ENCODE results near the gene NMNAT3.
A peak's percentile ranks its signal among the peaks of the same experiment; 100 is the strongest.

NMNAT3 gene

DNA sequence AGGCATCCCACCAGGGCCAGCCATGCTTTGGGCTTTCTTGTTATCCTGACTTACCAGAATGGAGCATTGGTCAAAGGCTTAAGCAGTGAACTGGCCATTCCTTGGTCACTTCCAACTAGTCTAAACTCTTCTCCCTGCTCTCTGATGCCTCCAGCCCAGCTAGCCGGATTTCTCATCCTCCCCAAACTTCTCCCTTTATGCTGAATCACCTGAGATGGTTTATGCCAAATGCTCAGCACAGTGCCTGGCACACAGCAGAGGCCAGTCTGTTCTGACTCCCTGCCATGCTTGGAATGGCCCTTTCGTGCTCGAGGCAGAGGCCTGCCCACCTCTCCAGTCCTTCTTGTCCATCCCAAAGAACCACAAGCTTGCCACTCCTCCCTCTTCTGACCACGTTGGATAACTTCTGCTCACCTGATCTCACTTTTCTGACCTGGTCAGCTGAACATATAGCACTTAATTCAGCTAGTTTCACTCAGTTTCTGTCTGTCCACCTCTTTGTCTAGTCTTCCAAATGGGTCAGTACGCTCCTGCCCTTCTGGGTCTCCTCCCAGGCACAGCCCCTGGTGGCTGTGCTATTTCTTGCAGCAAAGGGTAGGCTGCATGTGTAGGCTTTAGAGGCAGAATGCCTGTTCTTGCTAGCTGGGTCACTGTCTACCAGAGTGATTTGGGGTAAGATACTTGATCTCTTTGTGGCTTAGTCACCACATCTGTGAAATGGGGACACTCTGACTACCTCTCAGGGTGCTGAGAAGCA, 136.1 kb downstream of the NMNAT3 start:
- DNase-seq (ENCODE audit: low read depth in 2 of 2): no peak

DNA sequence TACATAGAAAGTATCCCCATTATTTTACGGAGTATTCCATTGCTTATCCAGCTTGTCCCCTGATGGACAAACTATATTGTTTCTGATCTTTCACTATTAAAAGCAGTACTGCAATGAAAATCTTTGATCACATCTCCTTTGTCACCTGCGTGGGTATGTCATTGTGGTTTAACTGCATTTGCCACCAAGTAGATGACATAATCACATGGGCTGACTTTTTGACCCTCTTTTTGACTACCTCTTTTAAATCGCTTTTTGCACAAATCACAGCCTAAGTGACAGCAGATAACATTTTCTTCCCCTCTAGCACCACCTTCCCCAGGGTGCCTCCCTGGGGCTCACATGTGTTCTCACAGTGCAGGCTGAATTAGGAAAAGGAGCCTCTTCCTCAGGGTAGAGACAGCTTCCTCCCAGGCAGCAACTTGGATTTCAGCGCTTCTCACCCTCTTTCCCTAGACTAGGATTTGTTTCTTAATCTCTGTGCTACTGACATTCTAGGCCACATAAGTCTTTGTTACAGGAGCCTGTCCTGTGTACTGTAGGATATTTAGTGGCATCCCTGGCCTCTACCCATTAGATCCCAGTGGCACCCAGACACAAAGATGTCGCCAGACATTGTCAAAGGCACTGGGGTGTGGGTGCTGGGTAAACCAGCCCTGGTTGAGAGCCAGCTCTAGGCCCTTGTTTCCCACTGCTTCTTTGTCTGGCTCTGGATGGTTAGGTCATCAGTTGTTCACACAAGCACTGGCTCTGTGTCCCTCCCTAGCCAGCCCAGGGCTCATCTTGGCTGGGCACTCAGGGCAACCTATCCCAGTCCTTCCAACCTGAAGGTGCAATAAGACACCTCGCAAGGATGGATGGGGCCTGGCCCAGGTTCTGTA, 136.9 kb downstream of the NMNAT3 start:
- no peak for DNase-seq (ENCODE audit: low read depth in 2 of 2)

DNA sequence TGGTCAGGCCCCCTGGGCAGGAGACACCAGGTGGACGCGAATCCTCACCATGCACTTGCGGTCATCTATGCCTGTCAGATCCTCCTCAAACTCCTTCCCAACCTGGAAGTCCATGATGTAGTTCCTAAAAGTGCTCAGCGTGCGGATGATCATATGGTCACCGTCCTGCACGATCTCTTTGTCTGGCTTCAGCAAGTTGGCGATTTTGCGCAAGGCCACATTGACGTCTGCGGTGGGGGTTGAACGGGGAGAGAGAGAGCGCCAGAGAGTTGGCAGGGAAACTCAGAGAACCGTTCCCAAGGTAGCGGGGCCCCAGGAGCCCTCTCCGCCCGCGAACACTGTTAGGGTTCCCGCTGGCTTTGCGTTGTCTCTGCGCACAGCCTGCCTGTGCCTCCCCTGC, 139.0 kb downstream of the NMNAT3 start:
- no peak for DNase-seq (ENCODE audit: low read depth in 2 of 2)

DNA sequence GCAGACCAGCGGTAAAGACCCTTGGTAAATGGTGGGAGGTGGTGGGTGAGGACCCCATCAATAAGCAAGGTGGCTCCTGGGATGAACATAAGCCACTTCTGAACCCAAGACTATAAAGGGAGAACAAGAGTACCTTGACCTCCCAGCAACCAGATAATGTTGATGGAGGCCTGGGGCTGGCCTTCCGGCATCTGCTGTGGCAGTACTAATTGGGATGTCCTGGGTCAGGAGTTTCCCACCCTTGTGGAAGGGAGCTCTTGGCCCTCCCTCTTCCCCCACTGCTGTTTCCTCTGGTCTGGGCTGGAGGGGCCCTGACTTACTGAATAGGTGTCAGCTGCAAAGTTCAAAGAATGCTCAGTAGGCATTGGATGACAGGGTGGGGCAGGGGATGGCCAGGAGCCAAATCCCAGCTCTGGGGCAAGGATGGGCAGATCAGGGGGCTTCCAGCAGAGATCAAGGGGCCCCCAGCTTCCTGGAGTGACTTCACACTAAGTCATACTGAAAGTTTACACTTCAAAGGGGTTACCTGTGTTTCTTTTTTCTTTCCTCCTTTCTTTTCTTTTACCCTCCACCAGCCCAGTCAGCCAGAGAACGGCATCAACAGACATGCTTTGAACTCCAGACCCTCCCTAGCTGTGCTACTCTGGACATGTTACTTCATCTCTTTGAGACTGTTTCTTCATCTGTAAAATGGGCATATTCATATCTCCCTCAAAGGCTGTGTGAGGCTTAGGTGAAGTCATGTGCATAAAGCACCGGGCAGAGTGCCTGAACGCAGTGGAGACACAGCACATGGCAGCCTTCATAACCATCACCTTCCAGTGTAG, 139.8 kb downstream of the NMNAT3 start:
- no peak for DNase-seq (ENCODE audit: low read depth in 2 of 2)

DNA sequence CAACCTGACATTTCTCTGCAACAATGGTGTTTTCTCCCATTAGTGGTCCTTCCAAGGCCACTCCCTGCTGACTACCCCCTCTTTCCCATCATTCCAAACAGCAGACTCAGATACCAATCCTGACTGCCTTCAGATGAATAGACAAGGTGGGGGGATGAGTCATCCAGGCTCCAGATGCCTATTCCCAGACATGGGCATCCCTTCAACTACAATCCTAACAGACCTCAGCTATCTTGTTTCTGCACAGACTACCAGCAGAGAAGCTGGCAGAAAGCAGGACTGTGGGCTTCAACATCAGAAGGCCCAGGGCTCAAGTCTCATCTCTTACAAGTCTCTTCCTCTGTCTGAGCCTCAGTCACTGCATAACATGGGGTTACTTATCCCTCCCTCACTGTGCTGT, 140.4 kb downstream of the NMNAT3 start:
- peak; percentile 37 to 39 for DNase-seq (ENCODE audit: low read depth in 2 of 2)

DNA sequence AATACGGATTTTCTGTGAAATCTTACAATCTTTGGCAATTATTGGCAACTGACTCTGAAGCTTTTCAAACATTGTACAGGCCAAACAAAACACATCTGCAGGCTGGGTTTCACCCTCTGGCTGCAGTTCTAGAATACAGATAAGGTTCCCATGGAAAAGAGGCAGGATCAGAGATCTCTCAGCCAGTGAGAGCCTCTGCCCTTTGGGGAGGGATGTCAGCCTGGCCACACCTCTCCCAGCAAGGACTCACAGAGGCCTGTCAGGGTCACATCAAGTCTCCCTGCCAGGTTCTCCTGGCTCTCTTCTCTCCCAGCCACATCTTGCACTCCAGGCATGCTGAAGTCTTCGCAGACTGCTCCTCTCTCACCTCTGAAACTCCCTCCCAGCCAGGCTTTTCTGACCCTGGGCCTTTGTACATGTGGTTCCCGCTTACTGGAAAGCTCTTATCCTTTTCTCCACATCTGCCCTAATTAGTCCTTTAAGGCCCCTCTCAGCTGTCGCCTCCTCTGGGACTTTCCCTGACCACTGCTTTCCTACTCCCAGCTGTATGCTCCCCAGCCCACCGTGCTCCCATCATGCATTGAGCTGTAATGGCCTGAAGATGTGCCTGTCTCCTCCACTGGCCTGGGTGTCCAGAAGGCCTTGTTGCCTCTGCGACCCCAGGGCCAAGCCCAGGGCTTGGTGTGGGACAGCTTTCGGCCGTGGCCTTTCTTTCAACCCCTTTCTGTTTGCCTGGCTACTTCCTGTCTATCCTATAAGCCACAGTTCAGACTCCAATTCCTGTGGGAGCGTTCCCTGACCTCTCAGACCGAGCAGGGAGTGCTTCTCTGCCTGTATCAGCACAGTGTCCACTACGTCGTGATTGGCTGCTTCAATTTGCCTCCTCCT, 142.5 kb downstream of the NMNAT3 start:
- no peak for DNase-seq (ENCODE audit: low read depth in 2 of 2)

DNA sequence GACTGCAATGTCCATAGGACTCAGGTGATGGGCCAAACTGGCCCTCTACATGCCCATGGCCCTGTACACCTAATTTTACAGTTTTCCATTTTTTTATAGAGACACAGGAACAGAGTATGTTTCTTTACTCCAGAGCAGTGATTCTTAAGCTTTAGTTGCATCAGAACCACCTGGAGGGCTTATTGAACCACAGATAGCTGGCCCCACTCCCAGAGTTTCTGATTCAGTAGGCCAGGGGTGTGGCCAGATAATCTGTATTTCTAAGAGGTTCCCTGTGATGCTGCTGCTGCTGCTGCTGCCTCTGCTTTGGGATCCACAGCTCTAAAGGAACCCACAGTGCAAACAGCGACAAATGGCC, 143.3 kb downstream of the NMNAT3 start:
- DNase-seq (ENCODE audit: low read depth in 2 of 2): peak; percentile 80

DNA sequence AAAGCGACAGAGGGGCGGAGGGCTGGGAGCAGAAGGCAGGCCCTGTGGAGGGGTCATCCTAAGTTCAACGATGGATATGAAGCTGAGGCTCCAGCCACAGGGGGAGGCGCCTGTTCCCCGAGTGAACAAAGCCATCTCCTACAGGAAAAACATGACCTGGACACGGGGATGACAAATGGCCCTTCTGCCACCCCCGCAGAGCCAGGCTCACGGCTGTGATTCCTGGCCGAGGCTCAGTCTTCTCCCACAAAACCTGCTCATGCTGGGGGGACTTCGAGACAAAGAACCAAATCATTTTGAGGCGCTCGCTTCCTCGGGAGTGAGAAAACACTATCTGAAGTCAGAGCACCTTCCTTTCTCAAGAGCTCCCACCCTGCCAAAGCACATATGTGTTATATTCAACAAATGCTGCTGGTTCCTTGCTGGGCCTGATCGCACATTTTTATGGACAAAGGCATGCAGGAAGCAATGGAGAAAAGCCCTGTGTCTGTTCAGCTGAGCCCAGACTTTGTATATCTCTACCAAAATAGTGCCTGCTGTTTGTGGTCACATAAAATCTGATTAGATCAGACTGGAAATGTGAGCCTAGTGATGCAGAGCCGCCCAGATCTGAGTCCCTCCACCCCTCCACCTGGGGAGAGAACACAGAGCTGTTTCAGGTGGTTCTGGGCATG, 143.9 kb downstream of the NMNAT3 start:
- DNase-seq (ENCODE audit: low read depth in 2 of 2): peak; percentile 49 to 52

DNA sequence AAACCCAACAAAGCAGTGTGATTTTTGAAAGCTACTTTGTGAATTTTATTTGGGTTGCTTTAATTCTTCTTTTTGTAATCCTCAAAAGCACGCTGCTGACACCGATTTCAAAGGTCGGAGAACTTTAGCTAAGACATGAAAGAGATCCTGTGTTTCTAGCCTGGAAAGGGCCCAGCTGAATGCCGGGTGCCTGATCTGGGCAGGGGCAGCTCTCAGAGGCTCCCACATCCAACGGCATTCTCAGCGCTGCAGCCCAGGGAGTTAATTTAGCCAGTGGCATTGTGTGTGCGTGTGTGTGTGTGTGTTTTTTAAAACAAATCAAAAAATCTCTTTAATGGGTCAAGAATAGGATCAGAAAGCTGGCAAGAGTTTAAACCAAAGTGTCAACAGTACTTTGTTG, 144.8 kb downstream of the NMNAT3 start:
- no peak for DNase-seq (ENCODE audit: low read depth in 2 of 2)

DNA sequence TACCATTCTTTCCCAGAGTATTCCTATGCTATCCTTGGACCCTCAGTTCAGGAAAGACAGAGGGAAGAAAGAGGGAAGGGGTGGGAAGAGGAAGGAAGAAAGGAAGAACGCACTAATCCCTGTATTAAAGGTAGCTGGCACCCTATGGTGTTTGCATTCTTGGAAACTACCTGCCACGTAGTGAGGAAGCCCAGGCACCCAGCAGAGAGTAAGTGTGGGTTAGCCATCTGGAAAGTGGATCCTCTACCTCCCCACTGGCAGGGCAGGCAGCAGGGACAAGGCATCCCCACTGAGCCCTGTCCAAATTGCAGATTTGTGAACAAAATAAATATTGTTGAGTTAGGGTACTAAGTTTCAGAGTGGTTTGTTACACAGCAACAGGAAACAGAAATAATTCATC, 147.1 kb downstream of the NMNAT3 start:
- DNase-seq (ENCODE audit: low read depth in 2 of 2): no peak

DNA sequence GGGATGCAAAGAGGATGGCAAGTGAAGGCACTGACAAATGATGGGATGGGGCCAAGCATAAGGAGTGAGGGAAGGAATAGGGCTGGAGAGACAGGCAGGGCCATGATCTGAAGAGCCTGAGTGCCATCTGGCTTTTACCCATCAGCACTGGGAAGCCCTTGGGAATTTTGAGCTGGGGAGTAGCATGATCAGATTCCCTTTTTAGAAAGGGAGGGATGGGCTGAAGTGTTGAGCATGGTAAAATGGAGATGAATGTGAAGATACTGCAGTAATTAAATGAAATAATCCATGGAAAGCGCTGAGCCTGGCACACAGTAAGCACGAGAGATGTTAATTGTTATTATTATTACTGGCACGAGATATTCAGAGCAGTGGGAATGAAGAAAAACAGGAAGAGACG, 148.1 kb downstream of the NMNAT3 start:
- DNase-seq (ENCODE audit: low read depth in 2 of 2): no peak

DNA sequence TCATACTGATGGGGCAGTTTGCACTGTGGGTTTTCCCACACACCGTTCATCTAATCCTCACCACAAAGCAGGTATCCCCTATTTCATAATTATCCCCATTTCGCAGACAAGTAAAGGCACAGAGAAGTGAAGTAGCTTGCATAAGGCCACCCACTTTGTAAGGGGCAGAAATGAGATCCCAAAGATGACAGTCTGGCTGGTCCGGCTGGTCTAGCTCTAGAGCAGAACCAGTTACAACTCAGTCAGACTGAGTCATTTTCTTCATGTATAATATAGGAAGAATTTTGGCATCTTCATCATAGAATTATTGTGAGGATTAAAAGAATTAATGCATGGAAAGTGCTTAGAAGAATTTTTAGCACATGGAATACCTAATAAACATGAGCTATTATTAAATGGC, 148.8 kb downstream of the NMNAT3 start:
- no peak for DNase-seq (ENCODE audit: low read depth in 2 of 2)

DNA sequence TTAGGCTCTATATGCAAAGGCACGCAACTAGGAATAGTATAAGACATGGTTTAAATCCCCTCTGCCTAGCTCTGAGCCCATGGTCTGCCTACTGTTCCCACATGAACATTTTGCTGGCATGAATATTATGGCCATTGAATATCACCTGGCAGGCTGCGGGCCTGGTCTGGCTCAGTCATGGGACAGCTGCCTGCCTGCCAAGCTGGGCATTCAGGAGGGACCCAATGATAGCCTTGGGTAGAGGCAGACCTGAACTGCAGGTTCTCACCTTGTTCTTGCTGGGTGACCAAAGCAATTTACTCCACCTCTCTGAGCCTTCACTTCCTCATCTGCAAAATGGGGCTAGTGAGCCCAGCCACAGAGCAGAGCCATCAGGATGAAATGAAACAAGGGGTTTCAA, 149.5 kb downstream of the NMNAT3 start:
- no peak for DNase-seq (ENCODE audit: low read depth in 2 of 2)

DNA sequence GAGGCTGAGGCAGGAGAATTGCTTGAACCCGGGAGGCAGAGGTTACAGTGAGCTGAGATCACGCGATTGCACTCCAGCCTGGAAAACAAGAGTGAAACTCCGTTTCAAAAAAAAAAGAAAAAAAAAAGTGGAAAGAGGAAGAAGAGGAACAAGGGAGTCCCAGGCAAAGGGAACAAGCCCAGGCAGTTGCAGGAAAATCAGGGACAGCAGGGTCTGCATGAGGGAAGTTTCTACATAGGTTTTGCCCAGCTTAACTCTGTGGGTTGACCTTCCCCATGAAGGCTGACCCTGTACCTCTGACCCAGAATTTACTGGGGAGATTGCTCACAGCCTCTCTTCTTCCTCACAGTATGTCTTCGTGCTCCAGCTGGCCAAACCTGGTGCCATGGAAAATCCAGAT, 150.5 kb downstream of the NMNAT3 start:
- DNase-seq (ENCODE audit: low read depth in 2 of 2): no peak

DNA sequence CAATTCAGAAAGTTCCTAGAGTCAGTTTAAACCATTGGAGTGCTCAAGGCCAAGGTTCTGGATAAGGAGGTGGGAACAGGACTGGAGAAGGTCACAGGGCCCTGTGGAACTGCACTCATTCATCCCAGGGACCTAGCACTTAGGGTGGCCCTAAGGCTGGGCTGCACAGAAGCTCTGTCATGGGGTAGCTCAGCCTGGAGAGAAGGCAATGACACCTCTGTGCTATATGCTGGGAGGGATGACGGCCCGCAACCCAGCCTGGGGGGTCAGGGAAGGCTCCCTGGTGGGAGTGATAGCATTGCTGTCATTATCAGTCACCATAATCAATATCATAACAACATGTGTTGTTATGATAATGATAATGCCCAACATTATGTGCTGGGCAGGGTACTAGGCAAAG, 151.6 kb downstream of the NMNAT3 start:
- no peak for DNase-seq (ENCODE audit: low read depth in 2 of 2)

DNA sequence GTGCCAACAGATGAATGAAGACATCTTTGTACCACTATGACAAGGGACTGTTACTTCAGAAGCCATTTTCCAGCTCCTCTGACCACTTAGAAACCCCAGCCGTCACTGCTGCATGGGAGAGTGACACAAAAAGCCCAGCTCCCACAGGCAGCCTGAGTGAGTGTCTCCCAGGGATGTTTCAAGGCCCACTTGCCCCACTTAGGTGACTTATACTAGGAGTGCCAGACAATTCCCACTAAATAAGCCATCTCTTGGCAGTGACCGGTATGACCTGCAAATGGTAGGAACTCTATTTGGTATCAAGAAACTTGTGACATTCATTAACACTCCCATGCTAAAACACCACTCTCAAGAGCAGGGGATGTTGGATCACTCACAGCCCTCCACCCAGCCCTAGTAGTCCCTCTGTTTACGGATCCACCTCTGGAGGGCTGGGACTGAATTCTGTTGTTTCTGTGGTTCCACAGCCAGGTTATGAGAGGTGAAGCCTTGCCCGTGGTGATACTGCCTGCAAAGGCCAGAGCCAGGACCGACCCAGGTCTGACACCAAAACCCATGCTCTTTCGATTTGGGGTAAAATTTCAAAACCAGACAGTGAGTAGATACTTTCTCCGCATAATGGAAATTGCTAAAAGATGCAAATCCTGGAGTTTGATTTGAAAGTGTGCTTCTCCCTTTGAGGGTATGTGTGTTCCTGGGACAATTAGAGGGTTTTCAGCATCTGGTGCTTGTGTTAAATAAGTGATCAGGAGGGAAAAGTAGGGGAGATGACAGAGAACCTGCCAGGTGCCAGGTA, 152.7 kb downstream of the NMNAT3 start:
- DNase-seq (ENCODE audit: low read depth in 2 of 2): no peak

DNA sequence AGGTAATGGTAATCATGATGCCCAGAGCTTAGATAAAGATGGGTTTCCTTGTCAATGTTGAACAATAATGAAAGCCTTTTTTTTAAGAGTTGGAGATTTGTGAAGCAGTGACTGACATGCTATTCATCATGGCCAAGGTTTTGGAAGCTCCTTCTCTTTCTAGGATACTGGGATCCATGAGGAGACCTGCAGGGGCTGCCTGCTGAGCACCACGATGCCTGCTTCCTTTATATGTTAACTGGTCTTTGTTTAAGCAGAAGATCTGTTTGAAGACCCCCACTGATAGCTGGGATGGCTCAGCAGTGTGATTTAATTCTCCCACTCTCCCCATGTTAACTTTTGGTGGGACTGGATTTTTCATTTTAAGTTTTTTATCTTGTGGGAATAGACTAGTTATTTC, 154.1 kb downstream of the NMNAT3 start:
- DNase-seq (ENCODE audit: low read depth in 2 of 2): no peak

DNA sequence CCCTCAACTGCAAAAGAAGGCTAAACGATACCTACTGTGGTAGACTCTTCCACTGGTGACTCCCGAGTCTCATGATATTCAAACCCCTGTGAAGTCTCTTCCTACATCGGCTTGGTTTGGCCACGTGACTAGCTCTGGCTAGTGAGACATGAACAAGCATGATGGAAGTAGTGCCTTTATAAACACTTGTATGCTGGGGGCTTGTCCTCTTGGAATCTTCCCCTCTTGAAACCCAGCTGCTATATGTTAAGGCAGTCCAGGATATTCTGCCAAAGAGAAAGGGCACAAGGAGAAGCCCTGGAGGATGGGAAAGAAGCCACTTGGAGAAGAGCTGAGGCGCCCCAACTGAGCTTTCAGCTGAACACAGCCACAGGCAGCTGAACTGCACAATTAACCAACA, 154.6 kb downstream of the NMNAT3 start:
- no peak for DNase-seq (ENCODE audit: low read depth in 2 of 2)

DNA sequence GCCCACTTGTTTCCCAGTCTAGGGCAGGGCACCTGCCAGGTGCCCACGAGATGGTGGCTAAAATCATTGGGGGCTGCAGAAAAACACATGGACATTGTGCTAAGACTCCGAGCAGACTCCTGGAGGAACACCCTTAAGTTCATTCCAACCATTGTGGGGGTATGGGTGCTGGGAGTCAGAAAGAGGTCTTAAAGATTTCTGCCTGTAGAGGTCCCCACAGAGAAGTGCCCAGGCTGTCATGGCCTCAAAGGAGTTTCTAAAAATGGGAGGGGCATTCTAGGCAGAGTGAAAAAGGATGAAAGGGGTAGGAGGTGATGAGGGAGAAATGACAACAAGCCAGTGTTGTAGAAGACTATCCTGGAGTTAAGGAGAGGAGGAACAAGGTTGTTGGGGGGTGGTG, 155.4 kb downstream of the NMNAT3 start:
- DNase-seq (ENCODE audit: low read depth in 2 of 2): no peak

DNA sequence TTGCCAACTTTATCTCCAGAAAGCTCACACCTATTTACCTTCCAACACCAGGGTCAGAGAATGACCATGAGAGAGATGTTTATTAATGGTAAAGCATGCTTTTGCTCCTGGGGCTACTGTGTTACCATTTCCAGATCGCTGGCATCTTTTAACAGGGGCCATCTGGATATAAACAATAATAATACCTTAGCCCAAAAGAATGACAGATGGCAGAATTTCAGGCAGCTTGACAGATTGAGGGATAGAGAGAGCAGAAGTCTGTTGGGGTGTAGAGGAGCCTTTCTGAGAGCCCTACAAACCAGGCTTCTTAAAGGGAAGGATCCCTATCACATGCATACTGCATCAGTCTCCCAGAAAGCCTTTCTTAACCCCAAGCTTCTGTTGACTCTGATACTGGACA, 156.0 kb downstream of the NMNAT3 start:
- no peak for DNase-seq (ENCODE audit: low read depth in 2 of 2)
